ENCODE measurements around the gene MAPRE3.

GRCh38 chr2:26946841-26947784, 23.3 kb upstream of the MAPRE3 start:
- TF ChIP-seq CTCF (IDR thresholded peaks at IDR 0.05; ENCODE audit: extremely low read depth in 1 of 2, insufficient read depth in 1 of 2, low read depth in 1 of 2, low read length in 2 of 2) (no peak), EZH2 (IDR thresholded peaks at IDR 0.05; ENCODE audit: borderline replicate concordance, low read depth, low read length, severe bottlenecking) (no peak), POLR2A (IDR thresholded peaks at IDR 0.05; ENCODE audit: low read depth, low read length) (no peak), FOS (IDR thresholded peaks at IDR 0.05; ENCODE audit: borderline replicate concordance, insufficient read depth, low read length) (no peak), MYC (IDR thresholded peaks at IDR 0.05; ENCODE audit: low read depth, low read length) (no peak)
- TF ChIP-seq, protein P1, sequence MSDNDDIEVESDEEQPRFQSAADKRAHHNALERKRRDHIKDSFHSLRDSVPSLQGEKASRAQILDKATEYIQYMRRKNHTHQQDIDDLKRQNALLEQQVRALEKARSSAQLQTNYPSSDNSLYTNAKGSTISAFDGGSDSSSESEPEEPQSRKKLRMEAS (IDR thresholded peaks at IDR 0.05; ENCODE audit: insufficient read depth, insufficient read length): no peak

All from endothelial cell of umbilical vein (primary cell).